RWPE1 (cell line): Measurements from ENCODE around the gene ARHGAP29.
A peak's percentile ranks its signal among the peaks of the same experiment; 100 is the strongest.

Source experiments
- CTCF ChIA-PET: fragments of 350-600 bp; sonication (Branson Sonifier 250); formaldehyde crosslinking; extraction: SDS; loops from one replicate; lab custom pipeline; 2021; lab: Yijun Ruan, JAX
- POLR2A ChIA-PET: fragments of 400-600 bp; formaldehyde crosslinking; extraction: SDS; loops from one replicate; lab custom pipeline; 2020; ENCODE audit warnings: antibody characterized with exemption; ENCODE audit not compliant: low non-redundant PET; lab: Yijun Ruan, JAX
- DNase-seq: peaks from one replicate; pipeline ENCODE4 v3.0.0; 2012; ENCODE audit warnings: low spot score
- H3K27ac ChIP-seq: fragments of 450-650 bp; 2 replicates; pipeline ENCODE4 v1.5.1; 2017
- TF ChIP-seq, protein P1 (sequence below): fragments of 450-650 bp; conservative IDR thresholded peaks from 2 replicates; pipeline ENCODE4 v1.5.1; 2017; ENCODE audit warnings: low read depth, mild to moderate bottlenecking

The ARHGAP29 gene, protein sequence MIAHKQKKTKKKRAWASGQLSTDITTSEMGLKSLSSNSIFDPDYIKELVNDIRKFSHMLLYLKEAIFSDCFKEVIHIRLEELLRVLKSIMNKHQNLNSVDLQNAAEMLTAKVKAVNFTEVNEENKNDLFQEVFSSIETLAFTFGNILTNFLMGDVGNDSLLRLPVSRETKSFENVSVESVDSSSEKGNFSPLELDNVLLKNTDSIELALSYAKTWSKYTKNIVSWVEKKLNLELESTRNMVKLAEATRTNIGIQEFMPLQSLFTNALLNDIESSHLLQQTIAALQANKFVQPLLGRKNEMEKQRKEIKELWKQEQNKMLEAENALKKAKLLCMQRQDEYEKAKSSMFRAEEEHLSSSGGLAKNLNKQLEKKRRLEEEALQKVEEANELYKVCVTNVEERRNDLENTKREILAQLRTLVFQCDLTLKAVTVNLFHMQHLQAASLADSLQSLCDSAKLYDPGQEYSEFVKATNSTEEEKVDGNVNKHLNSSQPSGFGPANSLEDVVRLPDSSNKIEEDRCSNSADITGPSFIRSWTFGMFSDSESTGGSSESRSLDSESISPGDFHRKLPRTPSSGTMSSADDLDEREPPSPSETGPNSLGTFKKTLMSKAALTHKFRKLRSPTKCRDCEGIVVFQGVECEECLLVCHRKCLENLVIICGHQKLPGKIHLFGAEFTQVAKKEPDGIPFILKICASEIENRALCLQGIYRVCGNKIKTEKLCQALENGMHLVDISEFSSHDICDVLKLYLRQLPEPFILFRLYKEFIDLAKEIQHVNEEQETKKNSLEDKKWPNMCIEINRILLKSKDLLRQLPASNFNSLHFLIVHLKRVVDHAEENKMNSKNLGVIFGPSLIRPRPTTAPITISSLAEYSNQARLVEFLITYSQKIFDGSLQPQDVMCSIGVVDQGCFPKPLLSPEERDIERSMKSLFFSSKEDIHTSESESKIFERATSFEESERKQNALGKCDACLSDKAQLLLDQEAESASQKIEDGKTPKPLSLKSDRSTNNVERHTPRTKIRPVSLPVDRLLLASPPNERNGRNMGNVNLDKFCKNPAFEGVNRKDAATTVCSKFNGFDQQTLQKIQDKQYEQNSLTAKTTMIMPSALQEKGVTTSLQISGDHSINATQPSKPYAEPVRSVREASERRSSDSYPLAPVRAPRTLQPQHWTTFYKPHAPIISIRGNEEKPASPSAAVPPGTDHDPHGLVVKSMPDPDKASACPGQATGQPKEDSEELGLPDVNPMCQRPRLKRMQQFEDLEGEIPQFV

DNA sequence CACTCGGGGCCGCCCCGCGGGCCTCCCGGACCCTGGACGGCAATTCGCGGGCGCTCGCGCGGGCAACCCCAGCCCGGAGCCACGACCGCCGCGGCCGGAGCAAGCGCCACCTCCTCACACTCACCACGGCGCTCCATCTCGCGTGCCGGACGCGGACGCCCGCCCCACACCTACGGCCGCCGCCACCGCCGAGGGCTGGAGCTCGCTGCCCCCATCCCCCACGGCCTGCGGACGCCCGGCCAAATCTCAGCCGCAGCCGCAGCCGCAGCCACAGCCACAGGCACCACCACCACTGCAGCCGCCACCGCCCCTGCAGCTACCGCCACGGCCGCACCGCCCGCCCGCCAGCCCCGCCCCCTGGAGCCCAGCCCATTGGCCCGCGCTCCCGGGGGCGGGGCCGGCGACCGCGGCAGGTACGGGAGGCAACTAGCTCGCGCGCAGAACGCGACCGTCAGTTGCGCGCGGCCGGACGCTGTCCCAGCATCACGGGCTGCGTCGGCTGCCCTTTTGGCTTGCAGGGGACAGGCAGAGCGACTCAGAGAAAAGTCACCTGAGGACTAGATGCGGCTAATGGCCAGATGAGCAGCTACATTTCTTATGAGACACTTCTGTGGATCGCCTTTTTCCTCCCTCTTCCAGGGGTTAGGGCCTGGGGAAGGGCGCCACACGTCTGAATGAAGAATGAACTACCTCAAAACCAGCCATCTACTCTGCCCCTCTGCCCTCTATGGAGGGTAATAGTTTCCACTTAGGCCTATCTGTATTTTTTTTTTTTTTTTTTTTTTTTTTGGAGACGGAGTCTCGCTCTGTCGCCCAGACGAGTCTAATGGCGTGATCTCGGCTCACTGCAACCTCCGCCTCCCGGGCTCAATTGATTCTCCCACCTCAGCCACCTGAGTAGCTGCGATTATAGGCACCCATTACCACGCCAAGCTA lies at the start of gene ARHGAP29:
Gene ARHGAP29 (minus strand): TSS at position 294 of the 936 bp plus-strand sequence. CDS start 5,973 bp downstream, outside the sequence.
- H3K27ac ChIP-seq, result peak within 1 kb of the TSS; percentile 92
- DNase-seq, result peak; percentile 84
- ChIA-PET CTCF (interaction anchor here (0.5 to 4.3 kb wide), 4 partner anchors 10 to 198 kb away, joined by 3 to 20 read pairs (median 4); no protein-coding TSS in a partner anchor), POLR2A (interaction anchor here (0.5 to 0.9 kb wide), 4 partner anchors 9 to 122 kb away, joined by 3 to 4 read pairs (median 4); no protein-coding TSS in a partner anchor)
- TF ChIP-seq, protein P1, sequence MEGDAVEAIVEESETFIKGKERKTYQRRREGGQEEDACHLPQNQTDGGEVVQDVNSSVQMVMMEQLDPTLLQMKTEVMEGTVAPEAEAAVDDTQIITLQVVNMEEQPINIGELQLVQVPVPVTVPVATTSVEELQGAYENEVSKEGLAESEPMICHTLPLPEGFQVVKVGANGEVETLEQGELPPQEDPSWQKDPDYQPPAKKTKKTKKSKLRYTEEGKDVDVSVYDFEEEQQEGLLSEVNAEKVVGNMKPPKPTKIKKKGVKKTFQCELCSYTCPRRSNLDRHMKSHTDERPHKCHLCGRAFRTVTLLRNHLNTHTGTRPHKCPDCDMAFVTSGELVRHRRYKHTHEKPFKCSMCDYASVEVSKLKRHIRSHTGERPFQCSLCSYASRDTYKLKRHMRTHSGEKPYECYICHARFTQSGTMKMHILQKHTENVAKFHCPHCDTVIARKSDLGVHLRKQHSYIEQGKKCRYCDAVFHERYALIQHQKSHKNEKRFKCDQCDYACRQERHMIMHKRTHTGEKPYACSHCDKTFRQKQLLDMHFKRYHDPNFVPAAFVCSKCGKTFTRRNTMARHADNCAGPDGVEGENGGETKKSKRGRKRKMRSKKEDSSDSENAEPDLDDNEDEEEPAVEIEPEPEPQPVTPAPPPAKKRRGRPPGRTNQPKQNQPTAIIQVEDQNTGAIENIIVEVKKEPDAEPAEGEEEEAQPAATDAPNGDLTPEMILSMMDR, result no peak

DNA sequence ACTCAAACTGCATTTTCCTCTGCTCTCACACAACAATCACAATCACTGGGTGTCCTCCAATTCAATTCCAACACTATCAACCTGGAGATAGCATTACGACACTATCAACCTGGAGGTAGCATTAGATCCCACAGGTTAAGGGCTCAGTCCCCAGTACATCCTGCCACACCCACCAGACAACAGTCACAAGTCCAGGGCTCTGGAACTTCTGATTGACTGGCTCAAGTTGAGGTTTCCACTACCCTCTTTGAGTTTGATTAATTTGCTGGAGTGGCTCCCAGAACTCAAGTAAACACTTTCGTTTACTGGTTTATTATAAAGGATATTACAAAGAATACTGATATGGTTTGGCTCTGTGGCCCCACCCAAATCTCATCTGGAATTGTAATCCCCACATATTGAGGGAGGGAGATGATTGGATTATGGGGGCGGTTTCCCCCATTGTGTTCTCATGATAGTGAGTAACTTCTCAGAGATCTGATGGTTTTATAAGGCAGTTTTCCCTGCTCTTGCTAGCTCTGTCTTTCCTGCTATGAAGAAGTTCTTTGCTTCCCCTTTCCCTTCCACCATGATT lies 49.6 kb upstream of the ARHGAP29 start:
- no peak overlapping the region for H3K27ac ChIP-seq
- TF ChIP-seq, protein P1, result no peak
- ChIA-PET POLR2A (no interaction called here), CTCF (no interaction called here)
- no peak for DNase-seq

DNA sequence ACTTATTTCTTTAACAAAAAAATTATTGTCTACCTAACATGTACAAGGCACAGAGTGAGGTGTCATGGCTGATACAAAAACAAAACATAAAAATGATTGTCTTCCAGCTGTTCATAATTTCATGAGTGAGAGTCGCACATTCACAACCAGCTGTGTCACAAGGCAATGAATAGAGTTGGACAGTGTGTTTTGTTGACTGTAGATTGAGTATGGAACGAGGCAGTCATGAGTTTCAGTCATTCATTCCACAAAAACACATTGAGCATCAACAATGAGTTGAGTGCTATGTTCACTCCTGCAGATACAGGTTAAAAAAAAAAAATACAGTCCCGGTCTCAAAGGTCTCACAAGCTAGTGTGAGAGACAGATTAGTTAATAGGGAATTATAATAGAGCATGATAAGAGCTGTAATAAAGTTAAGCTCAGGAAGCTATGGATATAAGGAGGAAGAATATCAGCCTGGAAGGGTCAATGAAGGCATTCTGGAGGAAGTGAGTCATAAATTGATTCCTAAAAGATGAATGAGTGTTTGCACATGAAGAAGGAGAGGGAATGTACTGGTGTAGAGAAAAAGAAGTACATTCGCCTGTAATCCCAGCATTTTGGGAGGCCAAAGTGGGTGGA lies 47.8 kb upstream of the ARHGAP29 start:
- DNase-seq, result peak; percentile 42
- H3K27ac ChIP-seq, result no peak overlapping the region
- TF ChIP-seq, protein P1, result no peak
- ChIA-PET CTCF (interaction anchor here (0.8 kb wide), 1 partner anchor 50 kb away, joined by 3 read pairs; no protein-coding TSS in a partner anchor), POLR2A (no interaction called here)

DNA sequence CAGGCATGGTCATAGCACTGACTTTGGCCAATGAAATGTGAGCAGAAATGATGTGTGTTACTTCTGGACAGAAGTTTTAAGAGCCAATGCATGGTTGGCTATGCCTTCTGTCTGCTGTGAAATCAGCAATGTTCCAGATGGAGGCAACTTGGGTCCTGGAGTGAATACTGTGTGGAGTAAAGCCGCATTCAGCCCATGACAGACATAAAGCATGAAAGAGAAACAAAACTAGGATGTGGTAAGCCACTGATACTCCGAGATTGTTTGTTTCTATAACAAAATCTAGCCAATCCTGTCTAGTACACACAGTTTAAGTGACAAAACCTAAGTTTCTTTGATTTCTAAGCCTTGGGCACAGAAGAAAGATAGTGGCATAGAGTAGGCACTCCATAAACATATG lies 47.1 kb upstream of the ARHGAP29 start:
- CTCF ChIA-PET, result no interaction called here
- no peak for DNase-seq
- TF ChIP-seq, protein P1, result no peak
- POLR2A ChIA-PET, result no interaction called here
- no peak overlapping the region for H3K27ac ChIP-seq

DNA sequence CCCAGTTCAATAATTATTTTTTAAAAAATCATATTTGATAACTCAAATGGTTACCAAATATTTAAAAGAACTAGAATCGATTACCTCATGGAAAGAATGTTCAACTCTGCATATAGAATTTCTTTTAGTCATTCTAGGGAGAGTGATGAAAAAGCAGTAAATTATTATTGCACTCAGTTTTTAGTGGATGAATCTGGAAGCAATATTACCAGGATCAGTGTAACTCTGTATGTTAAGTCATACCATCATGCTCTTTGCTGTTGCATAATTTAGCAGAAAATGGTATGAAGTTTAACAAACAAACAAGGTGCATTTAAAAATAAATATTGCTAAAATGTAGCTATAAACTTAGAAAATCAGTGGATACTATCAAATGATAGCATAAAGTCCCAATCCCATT lies 46.1 kb upstream of the ARHGAP29 start:
- H3K27ac ChIP-seq, result no peak overlapping the region
- no peak for DNase-seq
- POLR2A ChIA-PET, result no interaction called here
- CTCF ChIA-PET, result interaction anchor here (0.7 kb wide), 1 partner anchor 9 kb away, joined by 3 read pairs; no protein-coding TSS in a partner anchor
- TF ChIP-seq, protein P1, result no peak
